ENCODE data around the gene NAV3. TPM values are rescaled to one million over a fixed set of nuclear protein-coding genes. Genes with fewer than 3 reads are reported as not detected.

Gene NAV3
- polyA plus RNA-seq, 1 donor from 2014 or later = 36.9 TPM

- H3K4me3 ChIP-seq (ENCODE audit: low read length) = no peak overlapping the region
- H3K9ac ChIP-seq (ENCODE audit: low read length) = no peak overlapping the region
- H3K9me2 ChIP-seq (ENCODE audit: insufficient read depth, low read length) = no peaks in the 10 kb centered on the region
- no peak overlapping the region for H2AFZ ChIP-seq (ENCODE audit: low read depth, low read length)
- H3K9me3 ChIP-seq (ENCODE audit: low read length) = no peaks in the 10 kb centered on the region
- H4K20me1 ChIP-seq (ENCODE audit: insufficient read depth) = no peaks in the 10 kb centered on the region
- peaks cover 3% of the 10 kb centered on the region for H3K36me3 ChIP-seq (ENCODE audit: insufficient read depth, low read length)
- no peaks in the 10 kb centered on the region for H3K79me2 ChIP-seq (replicated peaks; ENCODE audit: insufficient read depth, low read length)
- no peaks in the 10 kb centered on the region for H3F3A ChIP-seq (ENCODE audit: insufficient read depth, low read length, poor library complexity, severe bottlenecking)
- no peak overlapping the region for H3K4me2 ChIP-seq (ENCODE audit: low read length)
- H3K27ac ChIP-seq (ENCODE audit: low read length) = no peak overlapping the region
- no peak for TF ChIP-seq CTCF (IDR thresholded peaks at IDR 0.05; ENCODE audit: poor library complexity, severe bottlenecking)
- TF ChIP-seq SMC3 (conservative IDR thresholded peaks at IDR 0.05; ENCODE audit: poor library complexity) = no peak
- TF ChIP-seq MXI1 (conservative IDR thresholded peaks at IDR 0.05; ENCODE audit: poor library complexity, severe bottlenecking) = no peak
- TF ChIP-seq EZH2 (IDR thresholded peaks at IDR 0.05; ENCODE audit: borderline replicate concordance, insufficient read depth, low read length, poor library complexity, severe bottlenecking) = no peak
- no peak for TF ChIP-seq EP300 (conservative IDR thresholded peaks at IDR 0.05; ENCODE audit: poor library complexity, severe bottlenecking)
- TF ChIP-seq POLR2AphosphoS5 (IDR thresholded peaks at IDR 0.05) = no peak
- H3K27me3 ChIP-seq (ENCODE audit: insufficient read depth, low read depth, low read length) = no peaks in the 10 kb centered on the region
These were observed 220.1 kb downstream of the NAV3 start for GRCh38 chr12:78050790-78051189.

- peaks cover 3% of the 10 kb centered on the region for H3K36me3 ChIP-seq (ENCODE audit: insufficient read depth, low read length)
- no peaks in the 10 kb centered on the region for H3K27me3 ChIP-seq (ENCODE audit: insufficient read depth, low read depth, low read length)
- no peaks in the 10 kb centered on the region for H3K9me2 ChIP-seq (ENCODE audit: insufficient read depth, low read length)
- no peaks in the 10 kb centered on the region for H3K79me2 ChIP-seq (replicated peaks; ENCODE audit: insufficient read depth, low read length)
- H3K9ac ChIP-seq (ENCODE audit: low read length) = no peak overlapping the region
- TF ChIP-seq EP300 (conservative IDR thresholded peaks at IDR 0.05; ENCODE audit: poor library complexity, severe bottlenecking) (no peak), TAF1 (IDR thresholded peaks at IDR 0.05; ENCODE audit: low read depth) (no peak), SMC3 (conservative IDR thresholded peaks at IDR 0.05; ENCODE audit: poor library complexity) (no peak), EZH2 (IDR thresholded peaks at IDR 0.05; ENCODE audit: borderline replicate concordance, insufficient read depth, low read length, poor library complexity, severe bottlenecking) (no peak), POLR2AphosphoS5 (IDR thresholded peaks at IDR 0.05) (no peak), RAD21 (conservative IDR thresholded peaks at IDR 0.05) (no peak), REST (IDR thresholded peaks at IDR 0.05; ENCODE audit: borderline replicate concordance) (no peak), CTCF (IDR thresholded peaks at IDR 0.05; ENCODE audit: poor library complexity, severe bottlenecking) (no peak), MXI1 (conservative IDR thresholded peaks at IDR 0.05; ENCODE audit: poor library complexity, severe bottlenecking) (no peak)
- no peak overlapping the region for H2AFZ ChIP-seq (ENCODE audit: low read depth, low read length)
- H3K4me2 ChIP-seq (ENCODE audit: low read length) = no peak overlapping the region
- no peak overlapping the region for H3K27ac ChIP-seq (ENCODE audit: low read length)
- no peaks in the 10 kb centered on the region for H3K9me3 ChIP-seq (ENCODE audit: low read length)
- H3K4me3 ChIP-seq (ENCODE audit: low read length) = no peak overlapping the region
- no peaks in the 10 kb centered on the region for H3F3A ChIP-seq (ENCODE audit: insufficient read depth, low read length, poor library complexity, severe bottlenecking)
- H4K20me1 ChIP-seq (ENCODE audit: insufficient read depth) = no peaks in the 10 kb centered on the region
These were observed 224.9 kb downstream of the NAV3 start for GRCh38 chr12:78055545-78055944.

Data from neural cell (in vitro differentiated cells).